ENCODE results near the gene SIDT2.
"Not testable (repeated sequence)": the region's sequence is repeated elsewhere in the genome, so short reads cannot be mapped to it uniquely, and the experiment has no call there.

Gene SIDT2

DNA sequence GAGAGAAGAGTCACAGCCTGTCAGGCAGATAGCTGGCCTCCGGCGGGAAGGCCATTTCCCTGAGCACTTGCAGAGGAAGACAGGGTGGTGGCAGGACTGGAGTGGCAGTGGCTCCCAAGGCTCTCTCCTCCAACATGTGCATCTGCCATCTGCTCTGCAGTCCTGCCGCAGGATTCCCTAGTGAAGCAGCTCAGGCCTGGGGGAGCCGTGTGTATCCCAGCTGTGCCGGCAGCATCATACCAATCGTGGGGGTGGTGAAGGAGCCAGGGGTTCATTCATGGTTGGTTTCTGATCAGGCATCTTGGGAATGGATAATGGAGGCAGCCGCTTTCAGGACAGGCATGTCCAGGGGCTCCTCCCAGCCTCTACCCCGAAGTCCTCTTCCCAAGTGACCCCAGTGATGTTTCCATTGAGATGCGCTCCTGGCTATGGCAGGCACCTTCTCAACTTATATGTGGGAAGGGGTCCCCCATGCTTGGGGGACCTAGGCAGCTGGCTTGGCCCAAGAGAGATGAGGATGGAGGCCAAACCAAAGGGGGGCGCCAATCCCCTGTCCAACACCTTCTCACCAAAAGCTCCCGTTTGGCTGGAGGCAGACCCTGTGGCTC lies 26.8 kb downstream of the SIDT2 start:
- DNase-seq = no peak

- DNase-seq = not testable (repeated sequence)
Measured at GRCh38 chr11:117206111-117206510, 27.6 kb downstream of the SIDT2 start.

DNA sequence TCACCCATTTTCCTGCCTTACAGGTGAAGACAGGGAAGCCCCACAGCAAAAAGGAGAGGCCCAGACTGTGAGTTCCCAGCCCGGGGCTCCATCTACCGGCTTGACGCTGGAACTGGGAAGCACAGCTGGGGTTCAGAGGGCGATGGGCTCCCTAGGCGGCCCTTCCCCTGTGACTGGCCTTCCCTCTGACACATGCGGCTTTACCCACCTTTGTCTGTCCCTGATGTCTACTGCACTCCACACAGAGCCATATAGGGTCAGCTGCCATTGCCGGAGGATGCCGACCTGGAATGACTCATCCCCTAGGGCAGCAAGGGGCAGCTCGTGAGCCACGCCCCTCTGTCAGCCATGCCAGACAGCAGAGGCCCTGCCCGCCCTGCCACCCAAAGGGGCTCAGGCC lies 28.3 kb downstream of the SIDT2 start:
- DNase-seq = not testable (repeated sequence)

DNA sequence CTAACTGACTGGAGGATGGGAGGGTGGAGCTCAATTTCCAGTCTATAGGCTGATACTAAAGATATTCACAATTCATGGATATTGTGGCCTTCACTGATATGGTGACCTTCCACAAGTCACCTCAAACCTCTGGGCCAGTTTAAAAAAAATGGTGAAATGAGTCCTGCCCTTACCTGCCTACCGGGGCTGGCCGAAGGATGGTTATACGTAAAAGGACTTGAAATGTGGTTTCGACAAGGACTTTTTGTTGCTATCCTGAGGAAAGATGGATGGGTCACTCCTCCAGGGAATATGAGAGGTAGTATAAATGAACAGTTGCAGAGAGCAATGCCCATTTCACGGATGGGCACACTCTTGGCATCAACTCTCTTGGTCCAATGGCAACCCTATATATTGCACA lies 28.9 kb downstream of the SIDT2 start:
- DNase-seq = not testable (repeated sequence)

DNA sequence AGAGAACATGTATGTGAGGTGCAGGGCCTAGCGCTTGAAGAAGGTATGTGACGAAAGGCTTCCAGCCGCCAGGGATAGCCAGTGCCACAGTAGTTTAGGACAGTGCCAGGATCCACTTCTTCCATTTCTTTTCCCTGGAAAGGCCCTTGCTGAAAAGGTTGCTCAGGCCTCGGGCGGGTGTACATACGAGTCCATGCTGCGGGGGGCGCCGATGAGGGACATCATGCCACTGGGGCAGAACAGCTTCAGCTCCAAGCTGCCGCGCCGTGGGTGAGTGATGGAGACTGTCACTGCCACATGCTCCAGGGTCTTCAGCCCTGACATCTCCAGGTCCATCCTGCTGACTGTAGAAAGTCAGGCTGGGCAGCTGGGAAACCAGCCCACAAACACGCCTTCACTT lies 30.2 kb downstream of the SIDT2 start:
- not testable (repeated sequence) for DNase-seq

DNA sequence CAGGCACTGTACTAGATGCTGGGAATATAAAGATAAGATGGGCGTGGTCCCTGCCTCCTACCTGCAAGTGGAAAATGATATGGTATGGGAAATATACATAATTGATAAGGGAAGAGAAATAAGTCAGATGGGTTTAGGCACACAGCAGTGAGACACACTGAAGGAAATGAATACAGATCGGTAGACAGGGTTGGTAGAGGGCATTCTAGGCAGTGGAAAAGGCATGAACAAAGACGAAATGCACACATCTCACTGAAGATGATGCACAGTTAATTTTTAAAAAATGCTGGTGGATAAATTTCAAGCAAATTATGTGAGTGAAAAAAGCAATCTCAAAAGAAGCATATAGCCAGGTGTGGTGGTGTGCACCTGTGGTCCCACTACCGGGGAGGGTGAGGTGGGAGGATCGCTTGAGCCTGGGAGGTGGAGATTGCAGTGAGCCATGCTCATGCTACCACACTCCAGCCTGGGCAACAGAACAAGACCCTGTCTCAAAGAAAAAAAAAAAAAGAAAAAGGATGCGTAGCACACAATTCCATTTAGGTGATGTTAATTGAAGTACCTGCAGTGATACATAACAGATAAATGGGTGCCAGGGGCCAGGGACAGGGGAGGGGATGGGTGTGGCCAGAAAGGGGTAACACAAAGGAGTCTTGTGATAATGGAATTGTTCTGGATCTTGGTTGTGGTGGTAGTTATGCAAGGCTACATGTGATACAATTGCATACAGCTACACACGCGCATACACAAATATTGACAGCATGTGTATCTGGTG lies 31.0 kb downstream of the SIDT2 start:
- DNase-seq = not testable (repeated sequence)

DNA sequence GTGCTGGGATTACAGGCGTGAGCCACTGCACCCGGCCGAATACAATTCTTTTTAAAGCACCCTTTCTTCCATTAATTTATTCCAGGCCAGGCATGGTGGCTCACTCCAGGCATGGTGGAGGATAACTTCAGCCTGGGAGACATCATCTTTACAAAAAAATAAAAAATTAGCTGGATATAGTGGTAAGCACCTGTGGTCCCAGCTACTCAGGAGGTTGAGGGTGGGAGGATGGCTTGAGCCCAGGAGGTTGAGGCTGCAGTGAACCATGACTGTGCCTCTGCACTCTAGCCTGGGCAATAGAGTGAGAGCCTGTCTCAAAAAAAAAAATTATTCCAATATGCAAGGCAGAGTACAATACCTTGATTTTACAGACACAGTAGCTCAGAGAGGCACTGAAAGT lies 32.1 kb downstream of the SIDT2 start:
- DNase-seq = no peak

GRCh38 chr11:117212697-117213355 lies 34.3 kb downstream of the SIDT2 start:
- DNase-seq = no peak

- DNase-seq = no peak
Measured at GRCh38 chr11:117214404-117215110, 36.0 kb downstream of the SIDT2 start.

DNA sequence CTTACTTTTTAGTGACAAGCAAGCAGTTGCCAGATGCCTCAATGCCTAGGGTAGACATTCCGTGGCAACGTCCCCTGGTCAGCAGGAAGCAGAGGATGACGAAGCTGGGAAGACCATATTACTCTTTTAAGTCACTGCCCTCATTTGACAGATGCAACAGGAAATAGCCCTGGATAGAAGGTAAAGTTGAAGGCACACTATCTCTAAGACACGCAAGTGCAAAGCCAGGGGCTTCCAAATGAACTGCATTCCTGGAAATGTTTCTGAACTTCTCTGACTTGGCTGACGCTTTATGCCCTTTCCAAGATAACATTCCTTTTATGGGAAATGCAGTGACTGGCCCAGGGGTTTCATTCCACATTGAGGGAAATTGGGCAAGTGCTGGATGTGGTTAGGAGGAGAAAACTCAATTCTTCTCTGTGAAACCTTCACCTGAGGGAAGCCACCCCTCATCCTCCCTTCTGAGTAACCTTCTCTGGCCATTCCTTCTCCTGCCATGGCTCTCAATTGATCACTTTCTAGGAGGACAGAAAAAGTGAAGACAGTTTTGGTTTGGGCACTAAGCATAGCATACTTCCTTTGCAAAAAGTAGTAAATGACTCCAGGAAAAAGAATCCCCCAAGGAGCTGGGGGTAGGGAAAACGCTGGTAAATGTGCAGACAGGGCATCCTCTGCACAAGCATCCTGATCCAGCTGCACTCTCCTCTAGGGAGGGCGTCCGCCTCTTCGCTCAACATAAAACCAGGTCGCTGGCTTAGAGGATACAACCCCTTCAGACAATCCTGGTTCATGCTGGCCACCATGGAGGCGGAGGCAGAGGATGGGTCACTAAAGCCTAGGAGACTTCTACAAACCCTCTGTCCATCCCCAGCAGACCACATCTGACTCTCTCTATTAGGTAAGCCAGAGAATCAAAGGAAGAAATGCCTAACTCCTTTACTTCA lies 38.9 kb downstream of the SIDT2 start:
- DNase-seq = no peak

DNA sequence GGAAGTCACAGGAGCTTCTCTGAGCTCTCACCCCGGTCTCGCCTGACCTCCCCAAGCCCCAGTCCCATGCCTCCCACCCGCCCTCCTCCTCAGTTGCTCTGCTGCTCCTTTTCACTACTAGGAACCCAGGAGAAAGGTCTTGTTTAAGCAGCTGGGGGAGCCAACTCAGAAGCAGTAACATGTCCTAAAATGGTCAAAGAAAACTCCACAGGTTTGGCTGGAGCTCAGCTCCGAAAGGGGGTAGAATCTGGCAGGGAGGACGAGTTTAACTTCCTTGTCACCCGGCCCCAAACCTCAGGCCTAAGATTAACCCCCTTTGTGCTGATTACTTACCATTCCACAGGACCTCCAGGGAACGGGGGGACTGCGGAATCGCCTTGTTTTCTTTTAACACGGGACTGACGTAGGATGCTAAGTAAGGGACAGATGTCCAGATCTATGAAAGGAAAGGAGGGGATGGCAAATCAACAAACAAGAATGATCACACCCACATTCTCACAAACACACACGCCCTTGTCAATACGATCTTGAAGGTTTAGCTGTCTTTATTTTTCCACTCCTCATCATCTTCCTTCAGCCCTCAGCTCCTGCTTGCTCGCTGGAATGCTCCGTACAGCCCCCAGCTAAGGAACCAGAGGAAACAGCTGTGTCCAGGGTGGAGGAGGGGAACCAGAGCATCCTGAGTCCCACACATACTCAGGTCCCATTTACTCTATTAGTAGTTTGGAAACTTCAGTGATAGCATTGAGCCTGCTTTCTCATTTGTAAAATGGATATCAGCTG lies 39.8 kb downstream of the SIDT2 start:
- no peak for DNase-seq

DNA sequence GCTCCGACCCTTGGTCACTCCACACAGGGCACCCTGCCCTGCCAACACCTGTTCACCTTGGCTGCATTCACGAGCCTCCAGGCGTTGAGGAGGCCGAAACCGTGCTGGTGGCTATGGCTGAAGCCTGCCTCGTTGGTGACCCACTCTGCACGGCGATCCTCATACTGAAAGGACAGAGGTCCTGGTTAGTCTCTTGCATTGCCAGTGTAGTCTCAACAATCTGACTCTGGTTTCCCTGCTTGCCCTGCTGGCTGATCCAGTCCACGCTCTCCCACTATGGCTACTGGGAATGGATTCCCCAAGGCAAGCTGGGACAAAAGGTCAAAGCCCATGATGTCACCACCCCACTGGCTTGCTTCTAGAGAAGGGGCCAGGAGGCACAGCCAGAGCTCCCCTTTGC lies 40.5 kb downstream of the SIDT2 start:
- DNase-seq = no peak

DNA sequence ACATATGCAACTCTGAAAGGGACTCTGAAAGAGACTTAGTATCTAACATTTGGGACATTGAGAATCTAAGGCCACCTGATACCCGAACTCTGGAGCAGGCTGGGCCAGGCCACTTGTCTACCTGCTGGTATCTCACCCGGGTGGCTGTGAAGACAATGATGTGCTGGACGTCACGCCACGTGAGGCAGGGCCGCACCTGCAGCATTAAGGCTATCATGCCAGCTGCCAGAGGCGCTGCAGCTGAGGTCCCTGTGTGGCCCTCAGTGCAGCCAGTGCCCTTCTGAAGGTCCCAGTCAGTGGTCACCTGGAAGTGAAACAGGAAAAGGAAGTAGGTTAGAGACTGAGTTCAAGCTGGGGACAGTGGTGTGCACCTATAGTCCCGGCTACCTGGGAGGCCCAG lies 40.9 kb downstream of the SIDT2 start:
- no peak for DNase-seq

DNA sequence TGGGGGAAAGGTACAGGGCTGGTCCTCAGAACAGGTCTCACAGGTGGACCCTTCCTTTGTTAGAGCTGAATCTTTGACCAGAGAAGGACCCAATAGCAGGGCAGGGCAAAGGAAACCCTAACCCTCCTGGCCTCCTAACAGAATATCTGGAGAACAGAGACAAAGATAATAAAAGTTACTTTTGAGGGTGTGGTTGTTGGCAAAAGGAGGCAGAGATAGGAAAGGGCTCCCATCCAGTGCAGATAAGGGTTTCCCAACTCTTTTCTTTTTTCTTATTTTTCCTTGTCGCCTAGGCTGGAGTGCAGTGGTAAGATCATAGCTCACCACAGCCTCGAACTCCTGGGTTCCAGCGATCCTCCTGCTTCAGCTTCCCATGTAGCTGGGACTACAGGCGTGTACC lies 41.5 kb downstream of the SIDT2 start:
- no peak for DNase-seq

GRCh38 chr11:117220568-117220967 lies 42.0 kb downstream of the SIDT2 start:
- no peak for DNase-seq

- no peak for DNase-seq
Measured at GRCh38 chr11:117220999-117221774, 42.6 kb downstream of the SIDT2 start.

DNA sequence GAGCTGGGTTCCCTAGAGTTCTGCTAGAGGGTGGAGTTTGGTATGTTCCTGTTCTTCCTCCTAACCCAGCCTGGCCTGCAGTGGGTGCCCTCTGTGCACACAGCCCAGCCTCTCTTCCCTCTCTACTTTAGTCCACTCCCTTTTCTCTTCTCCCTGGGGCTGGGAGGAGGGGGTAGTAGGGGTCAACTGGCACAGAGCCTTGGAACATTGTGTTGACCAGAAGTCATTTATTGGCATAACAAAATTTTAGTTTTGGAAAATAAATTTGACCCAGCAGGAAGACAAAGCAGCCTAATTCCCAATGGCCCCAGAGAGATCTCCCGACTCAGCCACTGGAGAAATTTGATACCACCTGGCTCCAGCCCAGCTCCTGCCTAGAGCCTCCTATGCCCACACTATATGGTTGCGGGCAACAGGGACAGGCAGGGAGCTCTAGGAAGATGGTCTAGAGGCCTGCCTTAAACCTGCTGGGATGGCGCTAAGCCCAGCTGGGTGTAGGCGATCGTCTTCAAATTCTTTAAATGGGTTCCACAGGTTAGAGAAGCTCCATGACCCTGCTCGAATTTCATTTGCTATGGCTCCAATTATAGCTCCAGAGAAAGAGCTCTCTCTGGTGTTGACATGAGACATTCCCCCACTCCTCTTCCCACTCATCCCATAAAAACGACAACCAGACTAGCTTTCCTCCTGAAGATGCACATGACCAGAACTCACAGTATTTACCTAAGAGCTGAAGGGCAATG lies 43.4 kb downstream of the SIDT2 start:
- DNase-seq = no peak

- DNase-seq = no peak
Measured at GRCh38 chr11:117222991-117223740, 44.6 kb downstream of the SIDT2 start.

Data from stimulated activated CD4-positive, alpha-beta T cell treated with anti-CD3 and anti-CD28 coated beads, Interleukin-15, amount 100 ng/mL, for 24 hours (primary cell).